Measurements from ENCODE around the gene ITGBL1. TPM values are rescaled to one million over a fixed set of nuclear protein-coding genes. Genes with fewer than 3 reads are reported as not detected.
A peak's percentile ranks its signal among the peaks of the same experiment; 100 is the strongest.
"Not testable (repeated sequence)": the region's sequence is repeated elsewhere in the genome, so short reads cannot be mapped to it uniquely, and the experiment has no call there.

Gene ITGBL1
- total RNA-seq, 1 donor from 2014 or later, result 3.1 TPM

DNA sequence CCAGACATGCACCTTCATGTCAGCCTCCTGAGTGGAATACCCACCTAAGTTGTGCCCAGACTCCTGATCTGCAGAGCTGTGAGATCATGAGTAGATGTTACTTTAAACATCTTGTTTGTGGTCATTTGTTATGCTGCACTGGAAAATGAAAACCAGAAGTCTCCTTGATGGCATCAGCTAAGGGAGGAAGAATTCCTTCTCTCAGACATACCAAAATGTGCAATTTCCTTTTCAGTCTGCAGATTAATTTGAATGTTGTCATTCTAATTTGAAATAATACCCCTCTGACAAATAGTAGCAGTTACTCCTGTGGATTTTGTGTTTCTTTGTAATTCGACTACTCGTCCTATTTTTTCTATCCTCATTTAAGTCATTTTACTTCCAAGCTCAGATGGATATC is 59.3 kb downstream of the ITGBL1 start:
- no peak for DNase-seq (ENCODE audit: low read depth)

DNA sequence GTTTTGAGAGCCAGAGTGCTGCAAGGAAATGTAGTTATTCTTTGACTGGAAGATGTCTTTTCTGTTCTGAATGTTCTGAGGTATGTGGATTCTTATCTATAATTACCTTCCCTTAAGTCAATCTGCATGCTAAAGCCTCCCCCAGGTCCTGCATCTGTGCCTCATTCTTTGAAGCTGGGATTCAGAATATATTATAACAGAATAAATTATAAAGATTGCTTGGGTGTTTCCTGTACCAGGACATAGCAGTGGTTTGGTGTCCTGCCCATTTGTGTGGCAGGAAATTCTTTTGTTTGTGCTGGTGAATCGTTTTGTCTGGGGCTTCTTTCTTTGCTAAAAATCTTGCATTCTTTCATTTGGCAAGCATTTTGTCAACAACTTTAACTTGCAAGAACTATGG is 60.2 kb downstream of the ITGBL1 start:
- peak; percentile 61 for DNase-seq (ENCODE audit: low read depth)

GRCh38 chr13:101514100-101514499 is 61.6 kb downstream of the ITGBL1 start:
- DNase-seq (ENCODE audit: low read depth), result peak; percentile 22

- peak; percentile 73 for DNase-seq (ENCODE audit: low read depth)
These were observed 62.3 kb downstream of the ITGBL1 start for GRCh38 chr13:101514695-101515275.

DNA sequence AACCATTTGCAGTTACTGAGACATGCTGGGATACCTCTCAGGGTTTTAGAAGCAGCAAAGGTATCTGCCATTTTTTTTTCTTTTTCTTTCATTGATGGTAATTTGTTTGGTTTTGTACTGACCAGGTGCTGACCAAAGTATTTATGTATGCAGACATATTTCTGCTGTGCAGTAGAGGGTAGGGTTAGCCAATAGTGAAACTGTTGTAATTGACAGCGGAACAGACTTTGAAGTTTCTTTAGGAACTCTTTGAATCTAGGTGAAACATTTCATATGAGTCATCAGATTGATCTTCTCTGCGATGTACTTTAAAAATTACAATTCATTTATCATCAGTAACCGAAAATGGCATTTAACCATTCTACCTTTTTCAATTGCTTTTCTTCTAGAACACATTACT is 63.0 kb downstream of the ITGBL1 start:
- no peak for DNase-seq (ENCODE audit: low read depth)

- no peak for DNase-seq (ENCODE audit: low read depth)
These were observed 63.8 kb downstream of the ITGBL1 start for GRCh38 chr13:101516262-101516661.

DNA sequence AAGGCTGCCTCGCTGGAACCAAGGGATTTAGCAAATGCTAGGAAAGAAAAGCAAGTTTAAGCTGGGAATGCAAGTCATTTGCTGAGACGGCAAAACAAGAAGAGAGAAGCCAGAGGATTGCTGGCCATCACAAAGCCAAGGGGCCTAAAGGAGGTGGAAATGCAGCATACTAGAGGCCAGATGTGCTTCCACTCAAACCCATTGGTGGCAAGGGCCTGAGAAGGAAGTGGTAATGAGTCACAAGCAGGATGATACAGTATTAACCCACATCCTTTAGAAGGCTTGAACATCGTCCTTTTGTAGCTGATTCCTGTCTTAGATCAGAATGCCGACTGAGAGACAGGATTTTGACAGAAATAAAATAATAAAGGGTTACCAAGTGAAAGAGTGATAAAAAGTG is 68.2 kb downstream of the ITGBL1 start:
- peak; percentile 48 for DNase-seq (ENCODE audit: low read depth)

DNA sequence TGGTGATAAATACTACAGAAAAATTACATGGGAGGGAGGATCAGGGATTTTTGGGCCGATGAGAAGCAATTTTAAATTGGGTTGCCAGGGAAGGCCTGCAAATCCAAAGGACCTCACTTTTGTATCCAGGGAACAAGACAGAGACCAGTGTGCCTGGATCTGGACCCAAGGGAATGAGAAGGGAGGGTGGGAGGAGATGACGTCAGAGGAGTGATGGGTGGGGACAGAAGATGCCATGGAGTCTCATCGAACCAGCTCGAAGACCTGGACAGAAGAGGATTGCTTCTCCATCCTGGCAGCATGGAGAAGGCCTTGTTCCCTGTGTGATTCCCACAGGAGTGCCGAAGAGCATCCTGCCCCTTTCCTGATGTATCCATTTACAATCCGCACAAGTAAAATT is 68.9 kb downstream of the ITGBL1 start:
- no peak for DNase-seq (ENCODE audit: low read depth)

- no peak for DNase-seq (ENCODE audit: low read depth)
These were observed 70.1 kb downstream of the ITGBL1 start for GRCh38 chr13:101522607-101523006.

GRCh38 chr13:101523154-101524131 is 71.0 kb downstream of the ITGBL1 start:
- DNase-seq (ENCODE audit: low read depth), result peak; percentile 86

GRCh38 chr13:101527130-101527529 is 74.7 kb downstream of the ITGBL1 start:
- no peak for DNase-seq (ENCODE audit: low read depth)

DNA sequence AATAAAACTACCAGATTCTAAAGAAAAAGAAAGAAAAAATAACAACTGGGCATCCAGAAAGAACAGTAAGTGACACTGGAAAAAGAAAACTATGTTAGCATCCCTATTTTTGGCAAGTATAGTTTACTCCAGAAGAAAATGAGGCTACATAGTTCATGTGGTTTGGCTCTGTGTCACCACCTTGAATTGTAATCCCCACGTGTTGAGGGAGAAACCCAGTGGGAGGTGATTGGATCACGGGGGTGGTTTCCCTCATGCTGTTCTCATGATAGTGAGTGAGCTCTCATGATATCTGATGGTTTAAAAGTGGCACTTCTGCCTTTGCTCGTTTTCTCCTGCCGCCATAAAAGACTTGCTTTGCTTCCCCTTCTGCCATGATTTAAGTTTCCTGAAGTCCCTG is 76.9 kb downstream of the ITGBL1 start:
- peak; percentile 81 for DNase-seq (ENCODE audit: low read depth)

DNA sequence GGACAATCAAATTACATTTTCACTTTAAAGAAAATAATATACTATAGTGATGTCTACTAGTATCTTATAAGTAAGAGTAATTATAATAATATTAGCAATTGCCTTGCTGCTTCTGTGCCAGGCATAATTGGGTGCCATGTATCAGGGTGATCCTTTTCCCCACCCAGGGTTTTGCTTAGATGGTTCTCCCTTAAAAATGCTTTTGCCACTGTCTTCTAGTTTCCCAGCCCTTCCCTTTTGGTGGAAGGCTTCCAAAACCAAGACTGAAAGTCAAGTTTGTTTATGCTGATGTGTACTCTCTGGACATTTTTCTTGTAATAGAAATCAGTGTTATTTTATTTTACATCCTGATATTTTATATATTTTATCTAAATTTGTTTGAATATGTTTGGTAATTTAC is 77.8 kb downstream of the ITGBL1 start:
- no peak for DNase-seq (ENCODE audit: low read depth)

GRCh38 chr13:101535192-101535746 is 82.8 kb downstream of the ITGBL1 start:
- DNase-seq (ENCODE audit: low read depth), result no peak

GRCh38 chr13:101536079-101536478 is 83.6 kb downstream of the ITGBL1 start:
- no peak for DNase-seq (ENCODE audit: low read depth)

DNA sequence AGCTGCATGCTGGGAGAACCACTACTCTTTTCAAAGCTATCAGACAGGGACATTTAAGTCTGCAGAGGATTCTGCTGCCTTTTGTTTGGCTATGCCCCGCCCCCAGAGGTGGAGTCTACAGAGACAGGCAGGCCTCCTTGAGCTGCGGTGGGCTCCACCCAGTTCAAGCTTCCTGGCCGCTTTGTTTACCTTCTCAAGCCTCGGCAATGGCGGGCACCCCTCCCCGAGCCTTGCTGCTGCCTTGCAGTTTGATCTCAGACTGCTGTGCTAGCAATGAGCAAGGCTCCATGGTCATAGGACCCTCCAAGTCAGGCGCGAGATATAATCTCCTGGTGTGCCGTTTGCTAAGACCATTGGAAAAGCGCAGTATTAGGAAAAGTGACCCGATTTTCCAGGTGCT is 92.1 kb downstream of the ITGBL1 start:
- DNase-seq (ENCODE audit: low read depth), result not testable (repeated sequence)

GRCh38 chr13:101544979-101545378 is 92.5 kb downstream of the ITGBL1 start:
- DNase-seq (ENCODE audit: low read depth), result no peak

DNA sequence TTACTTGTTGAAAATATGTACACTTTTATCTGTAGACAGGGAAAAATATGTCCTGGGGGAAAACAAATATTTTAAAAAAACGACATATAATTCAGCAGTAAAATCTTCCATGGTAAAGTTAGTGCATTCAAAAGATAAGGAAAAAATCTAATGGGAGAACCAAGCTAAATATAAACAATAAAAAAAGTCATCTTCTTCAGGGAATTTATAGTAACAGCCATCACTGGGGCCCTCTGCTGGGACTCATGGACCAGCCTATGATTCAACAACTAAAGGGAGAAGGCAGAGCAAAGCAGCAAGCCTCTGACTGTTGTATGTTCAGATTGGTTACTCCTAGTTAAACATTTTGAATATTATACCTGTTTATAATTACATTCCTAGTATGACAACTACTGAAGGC is 93.0 kb downstream of the ITGBL1 start:
- no peak for DNase-seq (ENCODE audit: low read depth)

DNA sequence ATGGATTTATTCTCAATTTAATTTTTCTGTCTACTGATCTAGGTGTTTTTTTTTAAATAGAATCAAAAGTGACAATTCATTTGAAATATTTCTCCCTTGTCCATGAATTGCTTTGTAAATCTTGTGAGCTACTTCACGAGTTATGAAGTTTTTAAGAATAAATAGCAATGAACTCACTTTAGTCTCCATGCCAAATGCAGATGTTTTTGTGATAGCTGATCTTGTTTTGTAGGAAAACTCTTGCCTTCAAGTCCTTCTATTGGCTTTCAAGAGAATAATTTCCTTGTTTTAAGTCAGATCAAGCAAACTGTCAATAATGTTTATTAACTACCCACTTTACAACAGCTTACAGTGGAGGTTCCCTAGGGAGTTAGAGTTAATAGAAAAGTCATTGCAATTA is 99.8 kb downstream of the ITGBL1 start:
- no peak for DNase-seq (ENCODE audit: low read depth)

GRCh38 chr13:101552786-101553185 is 100.3 kb downstream of the ITGBL1 start:
- peak; percentile 76 for DNase-seq (ENCODE audit: low read depth)

DNA sequence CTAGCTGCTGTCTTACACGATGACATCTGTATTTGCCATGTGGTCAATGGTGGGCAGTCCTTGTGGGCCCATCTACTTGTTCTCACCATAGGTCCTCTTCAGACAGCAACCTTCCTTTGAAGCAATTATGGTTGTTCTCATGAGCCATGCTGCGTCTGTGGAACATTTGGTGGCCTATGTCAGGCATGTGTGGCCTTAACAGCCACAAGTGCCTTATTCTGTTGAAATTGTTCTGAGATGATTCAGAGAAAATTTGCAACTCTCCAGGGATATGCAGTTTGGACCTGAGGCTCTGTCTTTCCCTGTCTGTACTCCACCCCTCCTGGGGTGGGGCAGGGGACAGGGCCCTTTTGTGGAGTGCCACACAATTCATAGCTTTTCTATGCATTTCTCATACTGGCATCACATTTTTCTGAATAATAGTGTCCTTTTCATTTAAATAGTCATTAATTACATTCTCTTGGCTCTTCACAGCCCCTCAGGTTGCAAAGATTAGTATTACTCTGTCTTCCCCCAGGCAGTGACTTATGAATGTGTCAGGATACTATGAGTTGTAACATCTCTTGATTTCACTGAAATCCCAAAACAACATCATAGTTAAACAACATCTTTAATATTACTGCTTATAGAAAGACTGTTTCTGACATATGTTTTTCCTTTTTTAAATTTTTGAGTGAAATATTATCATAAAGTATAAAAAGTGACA is 102.1 kb downstream of the ITGBL1 start:
- DNase-seq (ENCODE audit: low read depth), result peak; percentile 16

GRCh38 chr13:101555610-101556009 is 103.1 kb downstream of the ITGBL1 start:
- DNase-seq (ENCODE audit: low read depth), result no peak

Measured in renal cortical epithelial cell (primary cell).